LNCaP clone FGC (cell line): ENCODE measurements around the gene HAUS5.

Experiments used
- DNase-seq: peaks from one replicate; pipeline ENCODE4 v3.0.0-alpha.2; 2011; ENCODE audit warnings: low read depth
- H3K4me3 ChIP-seq: 2 replicates; pipeline ENCODE4 v1.5.1; 2011; ENCODE audit warnings: mild to moderate bottlenecking, low read depth, low read length, control low read depth
- CTCF ChIP-seq: IDR thresholded peaks from 2 replicates; pipeline ENCODE4 v1.5.1; 2012; ENCODE audit warnings: mild to moderate bottlenecking; ENCODE audit not compliant: control insufficient read depth, insufficient read depth; ENCODE audit errors: extremely low read depth

The HAUS5 gene

GRCh38 chr19:35608251-35608650 lies 4.3 kb upstream of the HAUS5 start:
- DNase-seq: no peak
- no peak overlapping the region for H3K4me3 ChIP-seq
- no peak for TF ChIP-seq CTCF

GRCh38 chr19:35609851-35610353 lies 2.6 kb upstream of the HAUS5 start:
- no peak for DNase-seq
- no peak for TF ChIP-seq CTCF
- H3K4me3 ChIP-seq: no peak overlapping the region

- no peak for TF ChIP-seq CTCF
- peak overlapping the region; percentile 79 for H3K4me3 ChIP-seq
- DNase-seq: no peak
These were observed 344 bp upstream of the HAUS5 start for GRCh38 chr19:35612224-35612558.

GRCh38 chr19:35613574-35613973 lies 1.0 kb downstream of the HAUS5 start:
- peak overlapping the region; percentile 79 for H3K4me3 ChIP-seq
- TF ChIP-seq CTCF: no peak
- DNase-seq: no peak

GRCh38 chr19:35615036-35615435 lies 2.5 kb downstream of the HAUS5 start:
- no peak overlapping the region for H3K4me3 ChIP-seq
- no peak for DNase-seq
- no peak for TF ChIP-seq CTCF

- no peak for TF ChIP-seq CTCF
- no peak for DNase-seq
- H3K4me3 ChIP-seq: no peak overlapping the region
These were observed 6.3 kb downstream of the HAUS5 start for GRCh38 chr19:35618857-35619256.

GRCh38 chr19:35619290-35619923 lies 6.9 kb downstream of the HAUS5 start:
- DNase-seq: no peak
- no peak overlapping the region for H3K4me3 ChIP-seq
- no peak for TF ChIP-seq CTCF
